ENCODE measurements around the gene MEI4. TPM values are rescaled to one million over a fixed set of nuclear protein-coding genes. Genes with fewer than 3 reads are reported as not detected.
"Not testable (repeated sequence)": the region's sequence is repeated elsewhere in the genome, so short reads cannot be mapped to it uniquely, and the experiment has no call there.

MEI4 gene
- total RNA-seq, 1 donor from 2014 or later: not detected

DNA sequence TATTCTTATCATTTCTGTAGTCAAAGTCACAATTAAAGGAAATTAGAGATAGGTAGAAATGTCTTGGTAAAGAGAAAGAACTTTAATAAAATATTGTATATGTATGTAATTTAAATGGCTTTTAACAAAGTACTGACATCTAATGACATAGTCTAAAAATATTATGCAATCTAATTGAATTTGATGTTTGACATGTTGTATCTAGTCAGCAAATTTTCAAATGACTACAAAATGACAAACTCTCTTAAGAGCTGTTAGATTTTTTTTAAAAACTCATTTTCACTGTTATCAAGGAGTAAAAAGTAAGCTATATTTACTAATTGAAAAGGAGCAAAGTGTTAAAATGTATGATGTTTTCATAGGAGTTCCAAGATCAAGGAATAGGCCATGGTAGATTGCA, 176.9 kb downstream of the MEI4 start:
- DNase-seq (ENCODE audit: low spot score): no peak
- H3K36me3 Mint-ChIP-seq (ENCODE audit: low read depth): no peaks in the 10 kb centered on the region
- TF ChIP-seq CTCF (IDR thresholded peaks at IDR 0.05): no peak
- H3K9me3 Mint-ChIP-seq (ENCODE audit: low read depth): no peaks in the 10 kb centered on the region
- H3K27me3 Mint-ChIP-seq (ENCODE audit: low read depth): no peaks in the 10 kb centered on the region
- H3K27ac Mint-ChIP-seq (ENCODE audit: unreplicated experiment): no peak overlapping the region
- no peaks in the 10 kb centered on the region for H3K4me1 Mint-ChIP-seq (ENCODE audit: low read depth)
- no peak overlapping the region for H3K4me3 Mint-ChIP-seq (ENCODE audit: unreplicated experiment)

DNA sequence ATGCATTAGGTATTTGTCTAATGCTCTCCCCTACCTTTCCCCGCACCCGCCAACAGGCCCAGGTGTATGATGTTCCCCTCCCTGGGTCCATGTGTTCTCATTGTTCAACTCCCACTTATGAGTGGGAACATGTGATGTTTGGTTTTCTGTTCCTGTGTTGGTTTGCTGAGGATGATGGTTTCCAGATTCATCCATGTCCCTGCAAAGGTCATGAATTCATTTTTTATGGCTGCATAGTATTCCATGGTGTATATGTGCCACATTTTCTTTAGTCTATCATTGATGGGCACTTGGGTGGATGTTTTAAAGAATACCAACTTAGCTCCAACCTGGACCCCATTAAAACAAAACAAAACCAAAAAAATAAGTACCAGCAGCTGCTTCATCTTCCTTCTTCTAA, 180.9 kb downstream of the MEI4 start:
- not testable (repeated sequence) for H3K36me3 Mint-ChIP-seq (ENCODE audit: low read depth); H3K27me3 Mint-ChIP-seq (ENCODE audit: low read depth); H3K27ac Mint-ChIP-seq (ENCODE audit: unreplicated experiment); H3K9me3 Mint-ChIP-seq (ENCODE audit: low read depth); H3K4me1 Mint-ChIP-seq (ENCODE audit: low read depth); H3K4me3 Mint-ChIP-seq (ENCODE audit: unreplicated experiment); DNase-seq (ENCODE audit: low spot score)

- H3K4me1 Mint-ChIP-seq (ENCODE audit: low read depth): no peaks in the 10 kb centered on the region
- TF ChIP-seq CTCF (IDR thresholded peaks at IDR 0.05): no peak
- H3K4me3 Mint-ChIP-seq (ENCODE audit: unreplicated experiment): no peak overlapping the region
- H3K27me3 Mint-ChIP-seq (ENCODE audit: low read depth): peaks cover 6% of the 10 kb centered on the region
- DNase-seq (ENCODE audit: low spot score): no peak
- no peak overlapping the region for H3K27ac Mint-ChIP-seq (ENCODE audit: unreplicated experiment)
- no peaks in the 10 kb centered on the region for H3K9me3 Mint-ChIP-seq (ENCODE audit: low read depth)
- no peaks in the 10 kb centered on the region for H3K36me3 Mint-ChIP-seq (ENCODE audit: low read depth)
Measured at GRCh38 chr6:77834591-77834996, 181.8 kb downstream of the MEI4 start.

DNA sequence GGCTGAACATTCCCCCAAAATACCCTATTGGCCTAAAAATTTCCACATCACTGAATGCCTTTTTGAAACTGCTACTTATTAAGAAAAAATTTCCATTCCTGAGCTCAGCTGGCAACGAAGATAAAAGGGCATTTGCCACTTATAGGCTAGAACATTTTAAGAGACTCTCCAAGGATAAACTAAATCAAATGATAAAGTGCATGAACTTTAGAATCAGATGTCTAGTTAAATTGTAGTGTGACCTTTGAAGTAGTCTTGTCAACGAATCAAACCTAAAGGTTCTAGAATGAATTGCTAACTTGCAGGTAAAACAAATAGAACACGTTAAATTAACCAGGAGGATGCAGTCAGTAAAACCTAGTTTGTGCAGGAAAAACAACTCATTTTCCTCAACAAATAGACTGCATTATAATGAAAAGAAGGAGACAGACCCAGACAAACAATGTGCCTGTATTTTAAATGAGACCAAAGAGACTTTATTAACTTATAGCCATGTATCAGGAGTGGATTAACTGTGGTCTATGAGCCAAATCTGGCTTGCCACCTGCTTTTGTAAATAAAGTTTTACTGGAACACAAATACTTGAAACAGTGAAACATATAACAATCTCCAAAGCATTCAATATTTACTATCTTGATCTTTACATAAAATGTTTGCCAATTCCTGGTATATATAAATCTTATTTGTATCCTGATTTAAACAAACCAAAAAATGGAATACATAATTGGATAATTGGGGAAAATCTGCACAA, 184.4 kb downstream of the MEI4 start:
- no peaks in the 10 kb centered on the region for H3K36me3 Mint-ChIP-seq (ENCODE audit: low read depth)
- no peak overlapping the region for H3K4me3 Mint-ChIP-seq (ENCODE audit: unreplicated experiment)
- no peaks in the 10 kb centered on the region for H3K9me3 Mint-ChIP-seq (ENCODE audit: low read depth)
- no peak overlapping the region for H3K27ac Mint-ChIP-seq (ENCODE audit: unreplicated experiment)
- peaks cover 6% of the 10 kb centered on the region for H3K27me3 Mint-ChIP-seq (ENCODE audit: low read depth)
- DNase-seq (ENCODE audit: low spot score): no peak
- H3K4me1 Mint-ChIP-seq (ENCODE audit: low read depth): no peaks in the 10 kb centered on the region
- TF ChIP-seq CTCF (IDR thresholded peaks at IDR 0.05): no peak

GRCh38 chr6:77839292-77839691, 186.5 kb downstream of the MEI4 start:
- no peak for TF ChIP-seq CTCF (IDR thresholded peaks at IDR 0.05)
- Mint-ChIP-seq H3K9me3 (ENCODE audit: low read depth) (no peaks in the 10 kb centered on the region), H3K27ac (ENCODE audit: unreplicated experiment) (no peak overlapping the region), H3K27me3 (ENCODE audit: low read depth) (peaks cover 6% of the 10 kb centered on the region), H3K4me3 (ENCODE audit: unreplicated experiment) (no peak overlapping the region), H3K4me1 (ENCODE audit: low read depth) (no peaks in the 10 kb centered on the region), H3K36me3 (ENCODE audit: low read depth) (no peaks in the 10 kb centered on the region)
- no peak for DNase-seq (ENCODE audit: low spot score)

DNA sequence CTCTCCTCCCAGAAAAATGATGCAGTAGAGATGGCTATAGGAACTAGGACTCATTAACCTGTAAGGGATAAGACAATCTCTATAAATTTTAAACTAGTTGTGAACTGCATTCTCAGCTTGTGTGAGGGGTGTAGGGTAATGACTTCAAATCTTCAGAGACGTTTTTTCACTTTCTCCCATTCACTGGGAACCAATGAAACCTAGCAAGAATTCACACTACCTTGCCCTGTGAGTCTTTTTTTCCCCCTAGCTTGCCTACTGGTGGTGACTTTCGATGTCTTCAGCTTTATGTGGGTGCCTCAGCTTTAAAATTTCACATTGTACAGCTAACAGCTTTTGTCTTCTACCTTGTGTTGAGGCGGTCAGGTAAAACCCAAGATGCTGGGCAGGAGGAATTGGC, 192.0 kb downstream of the MEI4 start:
- no peak for DNase-seq (ENCODE audit: low spot score)
- no peak overlapping the region for H3K4me3 Mint-ChIP-seq (ENCODE audit: unreplicated experiment)
- H3K27me3 Mint-ChIP-seq (ENCODE audit: low read depth): no peaks in the 10 kb centered on the region
- H3K36me3 Mint-ChIP-seq (ENCODE audit: low read depth): no peaks in the 10 kb centered on the region
- H3K27ac Mint-ChIP-seq (ENCODE audit: unreplicated experiment): no peak overlapping the region
- no peak for TF ChIP-seq CTCF (IDR thresholded peaks at IDR 0.05)
- H3K4me1 Mint-ChIP-seq (ENCODE audit: low read depth): no peaks in the 10 kb centered on the region
- no peaks in the 10 kb centered on the region for H3K9me3 Mint-ChIP-seq (ENCODE audit: low read depth)

Measured in chondrocyte (in vitro differentiated cells).